Left ventricle myocardium inferior (tissue), 1 donor: ENCODE measurements around the gene EMID1. TPM values are rescaled to one million over a fixed set of nuclear protein-coding genes. Genes with fewer than 3 reads are reported as not detected.

Source experiments
- DNase-seq: peaks from one replicate; pipeline ENCODE4 v3.0.0-alpha.2; 2020
- H3K27ac ChIP-seq: fragments of 200-600 bp; replicated peaks from 2 replicates; pipeline ENCODE4 v1.8.0; 2021
- H3K27me3 ChIP-seq: fragments of 200-600 bp; 2 replicates; pipeline ENCODE4 v1.8.0; 2021; ENCODE audit warnings: low read depth
- H3K36me3 ChIP-seq: fragments of 200-600 bp; 2 replicates; pipeline ENCODE4 v1.8.0; 2021
- H3K4me1 ChIP-seq: fragments of 200-600 bp; 2 replicates; pipeline ENCODE4 v1.8.0; 2021
- H3K4me3 ChIP-seq: fragments of 200-600 bp; 2 replicates; pipeline ENCODE4 v1.8.0; 2021; ENCODE audit warnings: mild to moderate bottlenecking, moderate library complexity
- H3K9me3 ChIP-seq: fragments of 200-600 bp; replicated peaks from 2 replicates; pipeline ENCODE4 v1.8.0; 2021
- intact Hi-C: fragments of 100-400 bp; cut with micrococcal nuclease; formaldehyde crosslinking; loops from one replicate; pipeline ENCODE4 v1.11.0; 2022
- total RNA-seq: library from RNA; stranded (reverse); fragmentation: NEBNext Ultra II Directional; extraction: Animal tissue kit (Norgen Biotek cat#: 25700); gene quantifications from one replicate; pipeline ENCODE4 v1.2.1, GENCODE V29; 2021
- TF ChIP-seq, protein P1 (sequence below): fragments of 200-600 bp; IDR thresholded peaks from 2 replicates; pipeline ENCODE4 v1.8.0; 2021; ENCODE audit warnings: antibody characterized with exemption, mild to moderate bottlenecking, borderline replicate concordance
- donor health status: DM: no; HTN: yes; CAD: no; lungs with severe emphysema.

The EMID1 gene
- total RNA-seq, 1 donor from 2014 or later = 0.74 TPM

DNA sequence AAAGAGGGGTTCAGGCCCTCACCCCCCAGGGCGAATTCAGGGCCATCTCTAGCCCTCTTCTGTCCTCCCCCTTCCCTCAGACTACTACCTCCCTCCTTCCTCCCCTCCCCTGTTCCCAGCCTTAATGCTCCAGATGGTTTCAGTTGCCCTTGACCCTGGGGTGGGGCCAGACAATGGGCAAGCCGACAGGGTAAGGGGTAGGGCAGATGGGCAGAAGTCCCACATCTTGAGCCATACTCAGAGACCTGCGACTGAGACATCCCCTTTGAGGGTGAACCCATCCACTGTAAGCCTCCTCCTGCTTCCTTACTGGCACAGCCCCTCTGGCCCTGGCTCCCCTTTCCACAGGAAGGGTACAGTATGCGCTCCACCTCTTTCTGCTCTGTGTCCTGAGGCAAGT lies 60.2 kb downstream of the EMID1 start:
- Histone ChIP-seq H3K4me3 (peak overlapping the region; percentile 95), H3K9me3 (no peaks in the 10 kb centered on the region), H3K4me1 (peaks cover 53% of the 10 kb centered on the region), H3K27ac (peak overlapping the region; percentile 100), H3K27me3 (no peaks in the 10 kb centered on the region), H3K36me3 (peaks cover 21% of the 10 kb centered on the region)
- TF ChIP-seq, protein P1, sequence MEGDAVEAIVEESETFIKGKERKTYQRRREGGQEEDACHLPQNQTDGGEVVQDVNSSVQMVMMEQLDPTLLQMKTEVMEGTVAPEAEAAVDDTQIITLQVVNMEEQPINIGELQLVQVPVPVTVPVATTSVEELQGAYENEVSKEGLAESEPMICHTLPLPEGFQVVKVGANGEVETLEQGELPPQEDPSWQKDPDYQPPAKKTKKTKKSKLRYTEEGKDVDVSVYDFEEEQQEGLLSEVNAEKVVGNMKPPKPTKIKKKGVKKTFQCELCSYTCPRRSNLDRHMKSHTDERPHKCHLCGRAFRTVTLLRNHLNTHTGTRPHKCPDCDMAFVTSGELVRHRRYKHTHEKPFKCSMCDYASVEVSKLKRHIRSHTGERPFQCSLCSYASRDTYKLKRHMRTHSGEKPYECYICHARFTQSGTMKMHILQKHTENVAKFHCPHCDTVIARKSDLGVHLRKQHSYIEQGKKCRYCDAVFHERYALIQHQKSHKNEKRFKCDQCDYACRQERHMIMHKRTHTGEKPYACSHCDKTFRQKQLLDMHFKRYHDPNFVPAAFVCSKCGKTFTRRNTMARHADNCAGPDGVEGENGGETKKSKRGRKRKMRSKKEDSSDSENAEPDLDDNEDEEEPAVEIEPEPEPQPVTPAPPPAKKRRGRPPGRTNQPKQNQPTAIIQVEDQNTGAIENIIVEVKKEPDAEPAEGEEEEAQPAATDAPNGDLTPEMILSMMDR = no peak
- DNase-seq = no peak
- intact Hi-C loops = no loop called here

DNA sequence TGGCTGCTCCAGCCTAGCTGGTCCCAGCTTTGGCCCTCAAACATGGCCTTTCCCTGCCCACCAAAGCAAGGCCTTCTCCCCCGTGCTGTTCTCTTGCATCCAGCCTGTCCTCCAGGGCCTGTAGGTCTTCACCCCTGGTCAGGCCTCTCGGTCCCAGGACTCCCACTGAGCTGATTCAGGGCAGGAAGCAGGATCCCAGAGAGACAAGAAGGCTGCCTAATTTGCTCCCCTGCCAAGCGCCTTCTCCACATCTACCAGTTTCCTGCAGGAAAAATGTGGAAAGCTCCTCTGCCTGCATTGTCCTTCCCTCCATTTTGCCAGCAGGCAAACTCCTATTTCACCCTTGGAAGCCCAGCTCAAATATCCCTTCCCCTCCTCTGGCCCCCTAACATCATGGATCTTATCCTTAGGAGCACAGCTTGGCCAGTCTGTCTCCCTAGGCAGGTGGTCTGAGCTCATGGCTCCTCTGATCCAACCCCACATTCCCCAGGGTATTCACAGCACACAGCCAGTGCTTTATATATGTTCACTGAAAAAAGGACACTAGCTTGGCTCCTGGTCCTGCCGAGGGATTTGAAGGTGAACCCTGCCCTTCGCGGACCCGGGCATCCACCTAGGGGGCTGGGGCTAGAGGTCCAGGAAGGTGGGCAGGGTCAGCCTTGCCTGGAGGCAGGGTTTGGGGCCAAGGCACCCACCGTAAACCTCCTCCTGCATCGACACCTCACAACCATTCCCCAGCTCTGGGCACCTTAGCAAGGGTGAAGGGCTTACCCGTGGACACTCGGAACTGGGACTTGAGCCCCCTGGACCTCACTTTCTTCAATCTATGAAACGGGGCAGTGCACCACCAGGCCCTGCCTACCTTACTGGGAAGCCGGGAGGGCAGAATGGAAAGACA lies 61.1 kb downstream of the EMID1 start:
- H3K27me3 ChIP-seq = no peaks in the 10 kb centered on the region
- H3K4me3 ChIP-seq = peak overlapping the region; percentile 95
- peak overlapping the region; percentile 100 for H3K27ac ChIP-seq
- H3K4me1 ChIP-seq = peaks cover 62% of the 10 kb centered on the region
- peaks cover 24% of the 10 kb centered on the region for H3K36me3 ChIP-seq
- intact Hi-C loops = no loop called here
- DNase-seq = no peak
- no peaks in the 10 kb centered on the region for H3K9me3 ChIP-seq
- TF ChIP-seq, protein P1 = no peak

DNA sequence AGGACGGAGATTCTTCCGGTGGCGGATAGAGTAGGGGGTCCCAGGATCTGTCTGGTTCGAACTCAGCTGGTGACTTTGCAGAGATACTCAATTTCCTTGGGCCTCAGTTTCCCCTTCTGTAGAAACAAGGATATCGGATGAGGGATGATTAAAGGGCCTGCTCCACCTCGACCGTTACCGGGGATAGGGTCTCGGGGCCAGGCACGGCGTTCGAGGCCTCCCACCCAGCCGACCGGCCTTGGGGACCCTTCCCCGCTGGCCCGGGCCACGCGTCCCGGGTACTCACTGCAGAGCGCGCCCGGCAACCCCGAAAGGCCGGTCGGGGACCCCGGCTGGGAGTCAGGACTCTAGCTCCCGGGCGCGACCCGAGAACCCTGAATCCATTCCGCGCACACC lies 61.8 kb downstream of the EMID1 start:
- intact Hi-C loops = no loop called here
- H3K9me3 ChIP-seq = no peaks in the 10 kb centered on the region
- no peaks in the 10 kb centered on the region for H3K27me3 ChIP-seq
- H3K27ac ChIP-seq = peak overlapping the region; percentile 100
- TF ChIP-seq, protein P1 = no peak
- no peak for DNase-seq
- peaks cover 68% of the 10 kb centered on the region for H3K4me1 ChIP-seq
- peak overlapping the region; percentile 95 for H3K4me3 ChIP-seq
- peaks cover 24% of the 10 kb centered on the region for H3K36me3 ChIP-seq

DNA sequence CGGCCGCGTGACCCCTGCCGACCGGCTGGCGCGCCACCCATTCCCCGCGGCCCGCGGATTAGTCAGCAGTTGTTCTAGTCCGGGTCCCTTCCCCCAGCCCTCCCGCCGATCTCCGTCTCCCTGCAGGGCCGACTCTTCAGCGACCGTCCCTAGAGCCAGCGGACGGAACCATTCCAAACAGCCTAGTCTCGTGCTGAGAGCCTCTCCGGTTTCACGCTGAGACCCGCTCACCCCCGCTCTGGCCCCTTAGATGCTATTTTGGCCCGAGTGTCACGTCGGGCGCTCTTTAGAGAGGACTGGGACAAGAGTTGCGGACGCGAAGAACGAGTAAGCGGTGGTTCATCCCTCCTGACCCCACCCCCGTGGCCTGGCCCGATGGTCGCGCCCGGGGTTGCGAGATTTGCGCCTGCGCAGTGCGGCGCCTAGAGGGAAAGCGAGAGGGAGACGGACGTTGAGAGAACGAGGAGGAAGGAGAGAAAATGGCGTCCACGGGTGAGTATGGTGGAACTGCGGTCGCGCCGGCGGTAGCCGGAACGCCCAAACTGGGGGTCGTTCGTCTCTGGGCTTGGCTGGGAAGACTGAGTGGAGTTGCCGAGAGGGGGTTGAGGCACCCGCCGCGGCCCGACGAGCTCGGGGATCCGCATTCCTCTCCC lies 62.3 kb downstream of the EMID1 start, which contains the start of the genes EWSR1 and RHBDD3:
Gene EWSR1 (plus strand): TSS at position 411 of the 653 bp plus-strand sequence. CDS start 69 bp downstream, at position 480.
Gene RHBDD3 (minus strand): TSS at position 124 of the 653 bp plus-strand sequence. CDS start 2,355 bp downstream, outside the sequence.
- H3K9me3 ChIP-seq = no peaks in the 10 kb centered on the region
- TF ChIP-seq, protein P1 = peak; percentile 10
- H3K4me1 ChIP-seq = peaks cover 73% of the 10 kb centered on the region
- peak within 1 kb of the TSS; percentile 100 for H3K27ac ChIP-seq
- peak within 1 kb of the TSS; percentile 95 for H3K4me3 ChIP-seq
- H3K36me3 ChIP-seq = peaks cover 29% of the 10 kb centered on the region
- peak; percentile 95 for DNase-seq
- intact Hi-C loops = no loop called here
- H3K27me3 ChIP-seq = no peaks in the 10 kb centered on the region

DNA sequence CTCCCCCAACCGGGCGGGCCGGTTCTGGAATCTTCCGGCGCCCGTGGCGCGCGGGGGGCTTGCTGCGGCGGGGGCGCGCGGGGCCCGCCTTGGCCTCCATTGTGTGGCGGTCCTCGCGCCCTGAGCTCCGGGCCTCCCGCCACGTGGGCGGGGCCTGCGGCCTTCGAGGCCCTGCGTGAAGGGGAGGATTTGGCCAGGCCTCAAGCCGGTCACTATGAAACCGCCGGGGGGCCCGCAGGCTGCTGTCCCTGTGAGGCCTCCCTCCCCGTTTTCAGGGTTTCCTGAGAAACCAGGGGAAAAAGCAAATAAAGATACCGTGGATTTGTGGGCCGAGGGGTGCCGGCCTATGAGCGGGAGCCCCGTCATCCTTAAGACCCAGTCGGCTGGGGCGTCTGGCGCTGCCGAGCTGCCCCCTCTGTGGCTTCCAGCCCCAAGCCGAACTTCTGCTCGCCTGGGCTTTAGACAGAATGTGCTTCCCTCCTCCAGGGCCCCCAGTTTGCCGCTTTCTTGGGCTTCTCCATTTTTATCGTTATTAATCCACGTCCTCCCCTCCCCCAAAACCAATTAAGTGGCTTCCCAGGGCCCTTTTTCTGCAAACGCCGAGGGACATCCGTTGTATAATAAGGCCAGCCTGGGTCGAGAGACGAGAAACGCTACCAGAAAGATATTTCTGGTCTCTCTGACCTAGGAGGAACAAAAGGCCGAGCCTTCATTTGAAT lies 63.0 kb downstream of the EMID1 start:
- H3K4me3 ChIP-seq = peak overlapping the region; percentile 95
- intact Hi-C loops = no loop called here
- H3K27ac ChIP-seq = peak overlapping the region; percentile 100
- H3K9me3 ChIP-seq = no peaks in the 10 kb centered on the region
- H3K4me1 ChIP-seq = peaks cover 80% of the 10 kb centered on the region
- TF ChIP-seq, protein P1 = no peak
- peaks cover 36% of the 10 kb centered on the region for H3K36me3 ChIP-seq
- H3K27me3 ChIP-seq = no peaks in the 10 kb centered on the region
- DNase-seq = peak; percentile 74
